K562 (cell line): ENCODE data around the gene HBG1. TPM values are rescaled to one million over a fixed set of nuclear protein-coding genes. Genes with fewer than 3 reads are reported as not detected.

Experiments used
- ATAC-seq: fragments of 200-7000 bp; cut with Tn5 transposase; 3 replicates; pipeline ENCODE4 v1.9.1; 2020; ENCODE audit warnings: moderate library complexity
- BruUV-seq: library from RNA; stranded (reverse); fragments of 400-500 nt; replicated peaks from 2 replicates; lab custom pipeline; 2021; lab: Mats Ljungman, UMichigan
- CTCF ChIA-PET: fragments of 300-600 bp; formaldehyde crosslinking; extraction: SDS; loops from one replicate; lab custom pipeline; 2021; ENCODE audit warnings: low intra/inter-chr PET ratio; lab: Yijun Ruan, JAX
- POLR2A ChIA-PET: fragments of 300-600, 350-650 bp; sonication (Branson Sonifier 250); formaldehyde crosslinking; extraction: SDS; loops from one replicate; lab custom pipeline; 2021; ENCODE audit warnings: antibody characterized with exemption, inconsistent platforms; lab: Yijun Ruan, JAX
- DNase-seq, 4 experiments: peaks; one replicate each; pipeline versions ENCODE4 v3.0.0 to v3.0.0-alpha.2; 2011 to 2018; ENCODE audit warnings: low spot score in 3 of 4, mixed read lengths in 3 of 4; ENCODE audit errors: extremely low read depth in 1 of 4
- FAIRE-seq: peaks from 2 replicates; lab custom pipeline; 2011; peaks lifted over from hg19 to GRCh38; lab: Jason Lieb, UNC
- H2AFZ ChIP-seq: 2 replicates; pipeline ENCODE4 v1.6.0; 2011; ENCODE audit warnings: low read depth, low read length, control low read depth, inconsistent platforms
- H3K27ac ChIP-seq: fragments of 200-600 bp; 3 replicates; pipeline ENCODE4 v1.8.0; 2011; ENCODE audit warnings: low read depth, mild to moderate bottlenecking, control low read depth, inconsistent platforms, low read length, moderate library complexity, mixed read lengths; ENCODE audit errors: extremely low read depth
- H3K27me3 ChIP-seq, 2 experiments: fragments of 300-600 bp in 1 of 2; 2 replicates in 1 of 2; 3 replicates in 1 of 2; pipeline versions ENCODE4 v1.6.0 to v1.8.0; 2011; ENCODE audit warnings: inconsistent platforms in 2 of 2, low read length in 2 of 2, mild to moderate bottlenecking in 1 of 2, mixed read lengths in 1 of 2, moderate library complexity in 1 of 2; ENCODE audit not compliant: control insufficient read depth in 2 of 2, insufficient read depth in 2 of 2
- H3K36me3 ChIP-seq: fragments of 300-600 bp; 3 replicates; pipeline ENCODE4 v1.8.0; 2011; ENCODE audit warnings: mild to moderate bottlenecking, low read length, inconsistent platforms; ENCODE audit not compliant: control insufficient read depth, insufficient read depth
- H3K4me1 ChIP-seq, 2 experiments: fragments of 200-600 bp in 1 of 2; replicated peaks in 1 of 2; 2 replicates in 1 of 2; 3 replicates in 1 of 2; pipeline versions ENCODE4 v1.5.1 to v1.8.0; 2011; ENCODE audit warnings: inconsistent platforms in 2 of 2, low read length in 2 of 2, mild to moderate bottlenecking in 1 of 2, mixed read lengths in 1 of 2, moderate library complexity in 1 of 2; ENCODE audit not compliant: control insufficient read depth in 2 of 2, insufficient read depth in 2 of 2
- H3K4me2 ChIP-seq: 2 replicates; pipeline ENCODE4 v1.6.1; 2011; ENCODE audit warnings: low read length, control low read depth, inconsistent platforms, mixed read lengths; ENCODE audit not compliant: insufficient read depth
- H3K4me3 ChIP-seq: fragments of 200-600 bp; sonication (generic), shearing (Covaris generic); 2 replicates; pipeline ENCODE4 v1.5.1; 2016; ENCODE audit warnings: control low read depth, inconsistent platforms
- H3K79me2 ChIP-seq: fragments of 200-600 bp; 3 replicates; pipeline ENCODE4 v1.8.0; 2011; ENCODE audit warnings: low read length, inconsistent platforms; ENCODE audit not compliant: control insufficient read depth, insufficient read depth
- H3K9ac ChIP-seq, 2 experiments: 2 replicates each; pipeline versions ENCODE4 v1.6.0 to v1.6.1; 2011; ENCODE audit warnings: low read depth in 2 of 2, low read length in 2 of 2, control low read depth in 1 of 2, inconsistent platforms in 1 of 2, mild to moderate bottlenecking in 1 of 2, mixed read lengths in 1 of 2; ENCODE audit not compliant: insufficient read depth in 1 of 2
- H3K9me1 ChIP-seq: one replicate; pipeline ENCODE4 v1.6.0; 2011; ENCODE audit warnings: inconsistent platforms, mild to moderate bottlenecking, low read length, moderate library complexity; ENCODE audit not compliant: control insufficient read depth, insufficient read depth
- H3K9me3 ChIP-seq: replicated peaks from 2 replicates; pipeline ENCODE4 v1.5.1; 2011; ENCODE audit warnings: low read depth, low read length, inconsistent platforms; ENCODE audit not compliant: control insufficient read depth, insufficient read depth
- H4K20me1 ChIP-seq: replicated peaks from 2 replicates; pipeline ENCODE4 v1.6.1; 2011; ENCODE audit warnings: low read length, inconsistent platforms, mixed read lengths; ENCODE audit not compliant: control insufficient read depth, insufficient read depth
- FOXA3 ChIP-seq, 2 experiments: fragments of 450-650 bp in 1 of 2; sonication (generic) in 1 of 2; formaldehyde crosslinking; IDR thresholded peaks in 1 of 2; conservative IDR thresholded peaks in 1 of 2; 2 replicates each; pipeline versions ENCODE4 v1.4.0 to v1.8.0; 2020 to 2022; ENCODE audit warnings: mild to moderate bottlenecking in 2 of 2, missing genetic modification reagents in 1 of 2
- FOXJ2 ChIP-seq: fragments of 200-800 bp; sonication (Bioruptor generic); IDR thresholded peaks from 2 replicates; pipeline ENCODE4 v1.6.1; 2016; ENCODE audit warnings: missing genetic modification characterization, missing compliant biosample characterization
- GTF2F1 ChIP-seq: IDR thresholded peaks from 2 replicates; pipeline ENCODE4 v1.6.1; 2011; ENCODE audit warnings: low read depth, low read length, improper control_type of control experiment
- KAT7 ChIP-seq: sonication (generic); formaldehyde crosslinking; IDR thresholded peaks from 2 replicates; pipeline ENCODE4 v1.8.0; 2022; ENCODE audit warnings: missing genetic modification reagents, mild to moderate bottlenecking, borderline replicate concordance
- NFE2 ChIP-seq: IDR thresholded peaks from 2 replicates; pipeline ENCODE4 v1.6.1; 2014; ENCODE audit warnings: antibody characterized with exemption, low read depth
- RBM14 ChIP-seq: fragments of 200-400 bp; formaldehyde crosslinking; IDR thresholded peaks from 2 replicates; pipeline ENCODE4 v1.6.1; 2018; ENCODE audit warnings: low read depth, mild to moderate bottlenecking, low read length, moderate library complexity, borderline replicate concordance; ENCODE audit not compliant: insufficient read depth
- WGBS: fragments of 100-300 bp; shearing (Covaris generic); methylation state at CpG from one replicate; pipeline ENCODE4 v1.1.6; 2016; ENCODE audit warnings: low coverage, mixed read lengths; ENCODE audit not compliant: insufficient coverage; ENCODE audit errors: missing lambda C conversion rate; 5-methylcytosine and 5-hydroxymethylcytosine counted together
- in situ Hi-C: fragments of 300-500 bp; cut with MboI; formaldehyde crosslinking; loops from 4 replicates; pipeline ENCODE4 v1.15.0; 2018; ENCODE audit warnings: inconsistent platforms, mixed read lengths
- intact Hi-C: fragments of 100-400 bp; cut with micrococcal nuclease; formaldehyde crosslinking; loops from 2 replicates; pipeline ENCODE4 v1.14.2; 2022
- polyA plus RNA-seq, 8 experiments: library from polyadenylated mRNA; depleted of rRNA in 4 of 8; stranded (reverse) in 5 of 8; unstranded in 3 of 8; fragments of >200 nt; fragmentation: Nextera tagmentation in 2 of 8; fragmentation: Illumina TruSeq in 1 of 8; extraction: Ambion mirVana in 2 of 8; extraction: Trizol in 1 of 8; gene quantifications; 2 replicates each; pipeline versions ENCODE4 v1.2.1 to v1.2.3, GENCODE V29; 2011 to 2014; ENCODE audit warnings: inconsistent platforms in 1 of 8, missing spikeins in 1 of 8
- total RNA-seq, 7 experiments: library from RNA; depleted of rRNA in 6 of 7; stranded (reverse); fragments of >200 nt in 6 of 7; fragmentation: Illumina TruSeq in 2 of 7; extraction: Trizol in 2 of 7; gene quantifications; 2 replicates each; pipeline versions ENCODE4 v1.2.1 to v1.2.3, GENCODE V29; 2011 to 2021; ENCODE audit warnings: low replicate concordance in 1 of 7
- TF ChIP-seq, protein P1 (sequence below): fragments of 250-450 bp; sonication (Bioruptor Pico); IDR thresholded peaks from 2 replicates; pipeline ENCODE4 v1.4.0; 2020; ENCODE audit warnings: mild to moderate bottlenecking, moderate library complexity, borderline replicate concordance
- TF ChIP-seq, protein P2 (sequence below), 2 experiments: IDR thresholded peaks; 2 replicates each; pipeline ENCODE4 v1.6.1; 2011; ENCODE audit warnings: borderline replicate concordance in 1 of 2, control low read depth in 1 of 2, low read depth in 1 of 2, low read length in 1 of 2, mild to moderate bottlenecking in 1 of 2, mixed read lengths in 1 of 2, moderate library complexity in 1 of 2; ENCODE audit not compliant: insufficient read depth in 1 of 2, insufficient read length in 1 of 2, poor library complexity in 1 of 2, severe bottlenecking in 1 of 2; ENCODE audit errors: extremely low read depth in 1 of 2

Gene HBG1
- total and polyA plus RNA-seq, 9 of the 15 experiments (the other 6 are each of a cell fraction or from before 2014, with no cell fraction given): 1,066 to 16,338 (median 4,898) TPM

DNA sequence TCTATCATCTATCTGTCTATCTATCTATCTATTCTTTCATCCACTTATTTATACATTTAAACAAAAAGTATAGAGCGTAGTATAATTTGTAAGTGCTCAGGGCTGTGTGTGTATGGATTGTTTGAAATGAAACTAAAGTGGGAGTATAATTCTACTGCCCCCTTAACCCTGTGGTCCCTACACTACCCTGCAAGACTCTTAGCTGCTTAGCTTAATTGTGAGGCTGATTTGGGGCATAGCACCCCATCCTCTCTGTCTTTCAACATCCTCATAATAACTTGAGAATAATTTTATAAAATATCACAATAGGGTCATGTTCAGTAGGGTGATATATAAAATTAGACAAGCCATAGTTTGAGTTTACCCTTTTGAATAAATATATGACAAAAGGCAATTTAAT is 40.4 kb upstream of the HBG1 start:
- 100% methylated on average over 1 of the region's 1 CpG for WGBS
- Histone ChIP-seq H3K4me1 (peaks cover 23 to 62% of the 10 kb centered on the region in 2 experiments; a peak in 4 of 5 replicates), H3K27me3 (no peaks in the 10 kb centered on the region)
- TF ChIP-seq KAT7 (CRISPR knock-in tag) (0 out of 2 replicates have a peak, but pooled peaks have one; percentile 27), NFE2 (no peak)
- TF ChIP-seq, all 486 proteins: peak for 1
- peak overlapping the region in 1 of 2 experiments; percentile 37; a peak in 2 of 4 replicates for H3K9ac ChIP-seq
- ATAC-seq (no peak), DNase-seq (no peak), FAIRE-seq (no peak)
- H3K36me3 ChIP-seq: peaks cover 19% of the 10 kb centered on the region
- no peak overlapping the region for H3K4me3 ChIP-seq
- intact Hi-C loops (loop anchor here (2.0 to 5.0 kb wide), 2 partner anchors 81 to 267 kb away; no protein-coding TSS in a partner anchor), in situ Hi-C loops (no loop called here)
- no TSS peak for BruUV-seq
- H4K20me1 ChIP-seq: no peaks in the 10 kb centered on the region
- CTCF ChIA-PET: interaction anchor here (2.3 kb wide), 2 partner anchors 86 to 166 kb away, joined by 16 to 38 read pairs; no protein-coding TSS in a partner anchor
- peak overlapping the region; percentile 86; the same call in 2 of the 3 replicates for H3K27ac ChIP-seq
- no peaks in the 10 kb centered on the region for H3K9me1 ChIP-seq
- peak overlapping the region; percentile 81 for H3K4me2 ChIP-seq
- POLR2A ChIA-PET: interaction anchor here (0.6 to 6.4 kb wide), 11 partner anchors 8 to 394 kb away, joined by 3 to 40 read pairs (median 4); partner anchors contain the start of genes HBE1, HBG1, HBG2 and TRIM5
- H3K9me3 ChIP-seq: no peaks in the 10 kb centered on the region
- H3K79me2 ChIP-seq: peaks cover 68% of the 10 kb centered on the region
- H2AFZ ChIP-seq: no peak overlapping the region

DNA sequence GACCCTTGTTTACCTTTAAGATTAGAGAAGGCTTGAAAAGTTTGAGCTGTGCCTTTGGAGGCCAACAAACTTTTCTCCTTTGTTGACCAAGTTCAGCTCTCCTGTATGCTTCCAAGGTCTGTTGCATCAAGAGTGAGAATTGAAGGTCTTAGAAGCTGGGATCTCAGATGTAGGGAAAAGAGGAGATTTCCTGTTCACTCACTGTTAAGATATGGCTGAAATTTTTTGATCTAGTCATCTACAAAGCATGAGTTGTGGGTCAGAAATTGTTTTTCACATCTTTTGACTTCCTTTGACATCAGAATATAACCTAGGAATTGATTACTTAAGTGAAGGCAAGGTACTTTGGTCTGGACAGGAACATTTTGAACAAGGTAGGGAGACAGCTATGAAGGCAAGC is 40.0 kb upstream of the HBG1 start:
- CTCF ChIA-PET: interaction anchor here (0.7 to 2.3 kb wide), 3 partner anchors 85 to 166 kb away, joined by 4 to 16 read pairs (median 4); no protein-coding TSS in a partner anchor
- POLR2A ChIA-PET: interaction anchor here (0.8 to 6.4 kb wide), 9 partner anchors 9 to 161 kb away, joined by 3 to 40 read pairs (median 5); partner anchors contain the start of genes HBE1, HBG1 and HBG2
- H3K9me3 ChIP-seq: no peaks in the 10 kb centered on the region
- H2AFZ ChIP-seq: no peak overlapping the region
- H3K4me2 ChIP-seq: peak overlapping the region; percentile 81
- peaks cover 72% of the 10 kb centered on the region for H3K79me2 ChIP-seq
- BruUV-seq: no TSS peak
- peaks cover 22 to 66% of the 10 kb centered on the region in 2 experiments; a peak in 4 of 5 replicates for H3K4me1 ChIP-seq
- no peaks in the 10 kb centered on the region for H4K20me1 ChIP-seq
- H3K27ac ChIP-seq: peak overlapping the region; percentile 86
- H3K27me3 ChIP-seq: no peaks in the 10 kb centered on the region
- peak overlapping the region in 1 of 2 experiments; percentile 37; a peak in 2 of 4 replicates for H3K9ac ChIP-seq
- no peaks in the 10 kb centered on the region for H3K9me1 ChIP-seq
- FAIRE-seq (no peak), ATAC-seq (no peak), DNase-seq (no peak)
- intact Hi-C loops (loop anchor here (2.0 to 10.0 kb wide), 6 partner anchors 37 to 305 kb away; partner anchors contain the start of genes TRIM6 and UBQLN3), in situ Hi-C loops (loop anchor here (5.0 kb wide), 2 partner anchors 47 to 167 kb away; no protein-coding TSS in a partner anchor)
- no peak overlapping the region for H3K4me3 ChIP-seq
- peaks cover 15% of the 10 kb centered on the region for H3K36me3 ChIP-seq
- TF ChIP-seq RBM14 (no peak), GTF2F1 (no peak), FOXJ2 (tag) (no peak), FOXA3 (CRISPR knock-in tag; conservative IDR thresholded peaks at IDR 0.05 in 1 of 2, IDR thresholded peaks at IDR 0.05 in 1 of 2) (0 out of 4 replicates have a peak, but pooled peaks of 1 of the 2 experiments have one; percentile 11)
- TF ChIP-seq, protein P1, sequence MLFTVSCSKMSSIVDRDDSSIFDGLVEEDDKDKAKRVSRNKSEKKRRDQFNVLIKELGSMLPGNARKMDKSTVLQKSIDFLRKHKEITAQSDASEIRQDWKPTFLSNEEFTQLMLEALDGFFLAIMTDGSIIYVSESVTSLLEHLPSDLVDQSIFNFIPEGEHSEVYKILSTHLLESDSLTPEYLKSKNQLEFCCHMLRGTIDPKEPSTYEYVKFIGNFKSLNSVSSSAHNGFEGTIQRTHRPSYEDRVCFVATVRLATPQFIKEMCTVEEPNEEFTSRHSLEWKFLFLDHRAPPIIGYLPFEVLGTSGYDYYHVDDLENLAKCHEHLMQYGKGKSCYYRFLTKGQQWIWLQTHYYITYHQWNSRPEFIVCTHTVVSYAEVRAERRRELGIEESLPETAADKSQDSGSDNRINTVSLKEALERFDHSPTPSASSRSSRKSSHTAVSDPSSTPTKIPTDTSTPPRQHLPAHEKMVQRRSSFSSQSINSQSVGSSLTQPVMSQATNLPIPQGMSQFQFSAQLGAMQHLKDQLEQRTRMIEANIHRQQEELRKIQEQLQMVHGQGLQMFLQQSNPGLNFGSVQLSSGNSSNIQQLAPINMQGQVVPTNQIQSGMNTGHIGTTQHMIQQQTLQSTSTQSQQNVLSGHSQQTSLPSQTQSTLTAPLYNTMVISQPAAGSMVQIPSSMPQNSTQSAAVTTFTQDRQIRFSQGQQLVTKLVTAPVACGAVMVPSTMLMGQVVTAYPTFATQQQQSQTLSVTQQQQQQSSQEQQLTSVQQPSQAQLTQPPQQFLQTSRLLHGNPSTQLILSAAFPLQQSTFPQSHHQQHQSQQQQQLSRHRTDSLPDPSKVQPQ (CRISPR knock-in tag): 0 out of 2 replicates have a peak, but pooled peaks have one; percentile 17
- TF ChIP-seq, protein P2, sequence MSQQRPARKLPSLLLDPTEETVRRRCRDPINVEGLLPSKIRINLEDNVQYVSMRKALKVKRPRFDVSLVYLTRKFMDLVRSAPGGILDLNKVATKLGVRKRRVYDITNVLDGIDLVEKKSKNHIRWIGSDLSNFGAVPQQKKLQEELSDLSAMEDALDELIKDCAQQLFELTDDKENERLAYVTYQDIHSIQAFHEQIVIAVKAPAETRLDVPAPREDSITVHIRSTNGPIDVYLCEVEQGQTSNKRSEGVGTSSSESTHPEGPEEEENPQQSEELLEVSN (IDR thresholded peaks at IDR 0.05; ENCODE audit: borderline replicate concordance in 1 of 2, extremely low read depth in 1 of 2, insufficient read depth in 1 of 2, insufficient read length in 1 of 2, low read depth in 1 of 2, low read length in 1 of 2, poor library complexity in 1 of 2, severe bottlenecking in 1 of 2): no peak
